Measurements from ENCODE around the gene GPR62.
"Not testable (repeated sequence)": the region's sequence is repeated elsewhere in the genome, so short reads cannot be mapped to it uniquely, and the experiment has no call there.

The GPR62 gene

GRCh38 chr3:51955175-51955892 is at the start of gene GPR62:
GPR62 (plus strand) TSS chr3:51955381; CDS start chr3:51955653, 272 bp downstream.
- peak in 1 of 2 experiments; percentile 25 for DNase-seq

- DNase-seq = no peak
These were observed 47.2 kb upstream of the GPR62 start for GRCh38 chr3:51908026-51908425.

- DNase-seq = no peak
These were observed 38.8 kb upstream of the GPR62 start for GRCh38 chr3:51916418-51916817.

GRCh38 chr3:51921081-51921578 is 34.1 kb upstream of the GPR62 start:
- no peak for DNase-seq

GRCh38 chr3:51927061-51927977 is 27.9 kb upstream of the GPR62 start:
- DNase-seq = no peak

GRCh38 chr3:51928438-51928837 is 26.7 kb upstream of the GPR62 start:
- no peak for DNase-seq

- not testable (repeated sequence) for DNase-seq
These were observed 26.2 kb upstream of the GPR62 start for GRCh38 chr3:51928981-51929380.

- no peak for DNase-seq
These were observed 25.7 kb upstream of the GPR62 start for GRCh38 chr3:51929420-51930003.

- no peak for DNase-seq
These were observed 24.7 kb upstream of the GPR62 start for GRCh38 chr3:51930439-51930838.

- DNase-seq = no peak
These were observed 23.4 kb upstream of the GPR62 start for GRCh38 chr3:51931756-51932155.

GRCh38 chr3:51932471-51933370 is 22.5 kb upstream of the GPR62 start:
- no peak for DNase-seq

- DNase-seq = no peak
These were observed 21.6 kb upstream of the GPR62 start for GRCh38 chr3:51933471-51934138.

GRCh38 chr3:51934139-51934850 is 20.9 kb upstream of the GPR62 start:
- DNase-seq = no peak

- no peak for DNase-seq
These were observed 19.9 kb upstream of the GPR62 start for GRCh38 chr3:51934991-51935885.

- no peak for DNase-seq
These were observed 19.1 kb upstream of the GPR62 start for GRCh38 chr3:51935886-51936755.

- no peak for DNase-seq
These were observed 18.2 kb upstream of the GPR62 start for GRCh38 chr3:51937014-51937413.

GRCh38 chr3:51937611-51938450 is 17.4 kb upstream of the GPR62 start:
- no peak for DNase-seq

All from SHP77 (cell line).